Coronary artery (tissue), 2 donors: ENCODE data around the gene EIF4EBP3.
A peak's percentile ranks its signal among the peaks of the same experiment; 100 is the strongest.

Source experiments
- DNase-seq: peaks from one replicate; pipeline ENCODE4 v3.0.0-alpha.2; 2017; ENCODE audit warnings: low spot score
- H3K27ac ChIP-seq, 2 donors: fragments of 200-600 bp; sonication (generic); one replicate each; pipeline ENCODE4 v1.5.1; 2016 to 2019
- H3K4me3 ChIP-seq: fragments of 200-600 bp; sonication (generic); 2 replicates; pipeline ENCODE4 v1.5.1; 2016; ENCODE audit warnings: mild to moderate bottlenecking, moderate library complexity
- TF ChIP-seq, protein P1 (sequence below): fragments of 200-600 bp; sonication (generic); IDR thresholded peaks from one replicate; pipeline ENCODE4 v1.5.1; 2019; ENCODE audit warnings: antibody characterized with exemption

The EIF4EBP3 gene

DNA sequence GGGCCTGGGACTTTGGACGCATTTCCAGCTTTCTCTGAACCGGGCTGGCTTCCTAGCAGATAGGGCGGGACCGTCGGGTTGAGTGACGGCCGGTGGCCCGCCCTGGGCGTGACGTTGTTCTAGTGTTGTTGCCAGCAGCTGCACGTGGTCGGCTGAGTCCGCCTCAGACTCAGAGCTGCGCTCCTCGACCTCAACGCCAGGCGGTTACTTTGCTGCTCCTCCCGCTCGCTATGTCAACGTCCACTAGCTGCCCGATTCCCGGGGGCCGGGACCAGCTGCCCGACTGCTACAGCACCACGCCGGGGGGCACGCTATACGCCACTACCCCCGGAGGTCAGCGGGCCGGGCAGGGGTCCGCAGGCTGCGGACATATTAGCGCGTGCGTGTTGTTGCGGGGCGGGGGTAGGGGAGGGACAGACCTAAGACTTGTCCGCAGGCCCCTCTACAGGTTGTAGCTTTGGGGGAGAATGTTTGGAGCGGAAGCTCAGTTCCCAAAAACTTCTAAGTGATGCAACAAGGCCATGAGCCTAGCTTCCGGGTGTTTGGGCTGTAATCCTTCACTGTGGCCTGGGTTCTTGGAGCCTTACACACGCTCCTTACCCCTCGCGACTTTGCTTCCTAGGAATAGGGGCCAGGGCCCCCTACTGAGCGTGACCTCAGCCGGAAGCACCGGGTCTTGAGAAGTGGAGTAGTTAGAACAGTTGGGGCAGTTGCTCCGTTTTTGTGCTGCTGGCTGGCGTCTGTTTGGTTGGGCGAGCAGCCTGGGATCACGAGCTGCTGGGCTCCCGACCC lies at the start of gene EIF4EBP3:
Gene EIF4EBP3, plus strand, starts transcription at position 155 of the 792 bp plus-strand sequence. Its CDS starts 76 bp downstream, at position 231.
- TF ChIP-seq, protein P1, sequence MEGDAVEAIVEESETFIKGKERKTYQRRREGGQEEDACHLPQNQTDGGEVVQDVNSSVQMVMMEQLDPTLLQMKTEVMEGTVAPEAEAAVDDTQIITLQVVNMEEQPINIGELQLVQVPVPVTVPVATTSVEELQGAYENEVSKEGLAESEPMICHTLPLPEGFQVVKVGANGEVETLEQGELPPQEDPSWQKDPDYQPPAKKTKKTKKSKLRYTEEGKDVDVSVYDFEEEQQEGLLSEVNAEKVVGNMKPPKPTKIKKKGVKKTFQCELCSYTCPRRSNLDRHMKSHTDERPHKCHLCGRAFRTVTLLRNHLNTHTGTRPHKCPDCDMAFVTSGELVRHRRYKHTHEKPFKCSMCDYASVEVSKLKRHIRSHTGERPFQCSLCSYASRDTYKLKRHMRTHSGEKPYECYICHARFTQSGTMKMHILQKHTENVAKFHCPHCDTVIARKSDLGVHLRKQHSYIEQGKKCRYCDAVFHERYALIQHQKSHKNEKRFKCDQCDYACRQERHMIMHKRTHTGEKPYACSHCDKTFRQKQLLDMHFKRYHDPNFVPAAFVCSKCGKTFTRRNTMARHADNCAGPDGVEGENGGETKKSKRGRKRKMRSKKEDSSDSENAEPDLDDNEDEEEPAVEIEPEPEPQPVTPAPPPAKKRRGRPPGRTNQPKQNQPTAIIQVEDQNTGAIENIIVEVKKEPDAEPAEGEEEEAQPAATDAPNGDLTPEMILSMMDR = peak; percentile 28
- Histone ChIP-seq H3K27ac (peak within 1 kb of the TSS; percentile 99), H3K4me3 (peak within 1 kb of the TSS; percentile 88)
- DNase-seq = peak; percentile 98

DNA sequence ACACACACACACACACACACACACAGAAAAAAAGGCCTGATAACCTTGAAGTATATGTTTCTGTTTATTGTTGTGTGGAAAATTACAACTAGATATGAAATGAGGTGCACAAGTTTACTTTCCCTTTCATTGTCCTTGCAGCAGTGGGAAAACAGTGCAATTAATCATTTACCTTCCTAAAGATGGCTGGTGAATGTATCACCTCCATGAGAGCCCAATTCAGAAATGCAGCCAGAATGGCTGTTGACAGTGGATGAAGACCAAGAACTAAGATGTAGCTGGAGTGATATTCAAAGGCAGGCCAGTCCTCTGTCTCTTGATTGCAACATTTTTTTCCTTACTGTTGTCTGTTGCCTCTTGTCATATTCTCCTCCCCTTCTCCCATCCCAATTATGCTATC lies 49.6 kb upstream of the EIF4EBP3 start:
- Histone ChIP-seq H3K27ac (no peak overlapping the region), H3K4me3 (no peak overlapping the region)
- TF ChIP-seq, protein P1 = no peak
- DNase-seq = no peak

DNA sequence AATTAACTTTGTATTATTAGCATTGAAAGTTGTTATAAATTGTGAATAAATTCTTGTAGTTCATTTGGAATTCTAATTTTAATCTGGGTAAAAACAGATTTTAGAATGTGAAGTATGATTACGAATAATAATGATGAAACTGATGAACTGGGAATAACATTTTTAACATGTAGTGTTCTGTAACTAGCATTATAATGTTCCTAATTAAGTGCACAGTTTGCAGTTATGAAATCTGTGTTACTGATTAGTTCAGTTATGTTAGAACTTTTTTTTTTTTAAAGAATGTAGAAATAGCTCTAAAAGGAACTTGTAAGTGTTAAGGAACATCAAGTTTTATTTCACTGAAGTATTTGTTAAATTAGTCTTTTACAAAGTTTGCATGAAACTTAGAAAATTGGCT lies 48.9 kb upstream of the EIF4EBP3 start:
- TF ChIP-seq, protein P1 = no peak
- no peak overlapping the region for H3K27ac ChIP-seq
- H3K4me3 ChIP-seq = no peak overlapping the region
- DNase-seq = no peak

DNA sequence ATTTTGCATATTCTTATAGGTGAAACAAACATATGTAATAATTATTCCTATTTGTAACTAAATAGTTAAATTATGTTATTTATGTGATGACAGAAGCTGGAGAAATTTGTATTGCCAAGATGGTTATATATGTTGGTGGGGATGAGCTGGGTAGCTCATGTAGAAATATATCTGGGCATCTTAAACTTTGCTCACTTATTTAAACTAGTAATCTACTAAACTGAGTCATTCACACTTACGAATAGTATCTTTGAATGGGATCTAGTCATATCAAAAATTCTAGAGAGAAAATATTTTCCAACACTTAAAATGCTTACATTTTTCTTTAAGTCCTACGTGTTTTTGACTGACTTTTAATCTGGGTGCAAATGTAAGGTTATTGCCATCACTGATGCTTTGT lies 44.6 kb upstream of the EIF4EBP3 start:
- TF ChIP-seq, protein P1 = no peak
- Histone ChIP-seq H3K27ac (no peak overlapping the region), H3K4me3 (no peak overlapping the region)
- no peak for DNase-seq

DNA sequence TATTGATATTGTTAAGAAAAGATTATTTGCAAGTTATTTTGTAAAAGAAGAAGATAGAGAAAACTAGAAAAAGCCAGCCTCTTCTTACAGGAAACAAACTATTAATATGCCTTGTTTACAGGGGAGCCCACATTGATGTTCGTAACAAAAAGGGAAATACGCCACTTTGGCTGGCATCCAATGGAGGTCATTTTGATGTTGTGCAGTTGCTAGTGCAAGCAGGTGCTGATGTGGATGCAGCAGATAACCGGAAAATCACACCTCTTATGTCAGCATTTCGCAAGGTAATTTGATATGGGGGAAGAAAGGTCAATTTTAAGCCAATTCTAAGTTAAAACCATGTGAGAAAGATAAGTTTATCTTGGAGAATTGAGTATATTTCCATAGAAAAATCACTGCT lies 37.6 kb upstream of the EIF4EBP3 start:
- DNase-seq = no peak
- Histone ChIP-seq H3K4me3 (no peak overlapping the region), H3K27ac (no peak overlapping the region)
- TF ChIP-seq, protein P1 = no peak

DNA sequence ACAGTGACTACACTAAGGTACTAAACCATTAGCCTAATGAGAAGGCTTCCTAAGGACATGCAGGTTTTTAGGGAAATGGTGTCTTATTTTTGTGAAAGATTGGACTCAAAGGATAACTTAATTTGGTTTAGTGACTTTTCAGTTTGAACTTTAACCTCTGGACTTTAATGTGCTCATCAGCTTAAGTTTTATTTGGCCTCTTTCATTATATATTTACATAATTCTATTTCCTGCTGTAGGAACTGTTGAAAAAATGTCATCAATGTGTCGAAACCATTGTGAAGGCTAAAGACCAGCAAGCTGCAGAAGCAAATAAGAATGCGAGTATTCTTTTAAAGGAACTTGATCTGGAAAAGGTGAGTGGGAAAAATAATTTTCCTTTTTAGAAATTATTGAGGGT lies 34.3 kb upstream of the EIF4EBP3 start:
- no peak overlapping the region for H3K27ac ChIP-seq
- DNase-seq = no peak
- TF ChIP-seq, protein P1 = no peak
- no peak overlapping the region for H3K4me3 ChIP-seq

DNA sequence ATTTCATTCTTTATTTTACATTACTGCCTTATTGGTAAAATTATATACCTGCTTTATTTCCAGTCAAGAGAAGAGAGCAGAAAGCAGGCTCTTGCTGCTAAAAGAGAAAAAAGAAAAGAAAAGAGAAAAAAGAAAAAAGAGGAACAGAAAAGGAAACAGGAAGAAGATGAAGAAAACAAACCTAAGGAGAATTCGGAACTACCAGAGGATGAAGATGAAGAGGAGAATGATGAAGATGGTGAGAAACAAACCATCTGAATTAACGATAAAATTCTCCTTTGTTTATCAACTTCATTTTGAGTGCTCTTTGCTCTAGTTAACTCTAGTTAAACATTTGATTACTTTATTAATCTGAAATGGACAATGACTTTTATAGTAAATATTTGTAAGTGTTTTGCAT lies 23.5 kb upstream of the EIF4EBP3 start:
- Histone ChIP-seq H3K4me3 (no peak overlapping the region), H3K27ac (no peak overlapping the region)
- TF ChIP-seq, protein P1 = no peak
- DNase-seq = no peak
